GM18508 (cell line): ENCODE measurements around the gene GOLPH3L.
A peak's percentile ranks its signal among the peaks of the same experiment; 100 is the strongest.
"Not testable (repeated sequence)": the region's sequence is repeated elsewhere in the genome, so short reads cannot be mapped to it uniquely, and the experiment has no call there.

Experiments
- ATAC-seq: cut with Tn5 transposase; IDR thresholded peaks from one replicate; pipeline ENCODE4 v1.9.1; 2021; ENCODE audit warnings: moderate number of reproducible peaks; ENCODE audit not compliant: insufficient read depth, unreplicated experiment

The GOLPH3L gene

DNA sequence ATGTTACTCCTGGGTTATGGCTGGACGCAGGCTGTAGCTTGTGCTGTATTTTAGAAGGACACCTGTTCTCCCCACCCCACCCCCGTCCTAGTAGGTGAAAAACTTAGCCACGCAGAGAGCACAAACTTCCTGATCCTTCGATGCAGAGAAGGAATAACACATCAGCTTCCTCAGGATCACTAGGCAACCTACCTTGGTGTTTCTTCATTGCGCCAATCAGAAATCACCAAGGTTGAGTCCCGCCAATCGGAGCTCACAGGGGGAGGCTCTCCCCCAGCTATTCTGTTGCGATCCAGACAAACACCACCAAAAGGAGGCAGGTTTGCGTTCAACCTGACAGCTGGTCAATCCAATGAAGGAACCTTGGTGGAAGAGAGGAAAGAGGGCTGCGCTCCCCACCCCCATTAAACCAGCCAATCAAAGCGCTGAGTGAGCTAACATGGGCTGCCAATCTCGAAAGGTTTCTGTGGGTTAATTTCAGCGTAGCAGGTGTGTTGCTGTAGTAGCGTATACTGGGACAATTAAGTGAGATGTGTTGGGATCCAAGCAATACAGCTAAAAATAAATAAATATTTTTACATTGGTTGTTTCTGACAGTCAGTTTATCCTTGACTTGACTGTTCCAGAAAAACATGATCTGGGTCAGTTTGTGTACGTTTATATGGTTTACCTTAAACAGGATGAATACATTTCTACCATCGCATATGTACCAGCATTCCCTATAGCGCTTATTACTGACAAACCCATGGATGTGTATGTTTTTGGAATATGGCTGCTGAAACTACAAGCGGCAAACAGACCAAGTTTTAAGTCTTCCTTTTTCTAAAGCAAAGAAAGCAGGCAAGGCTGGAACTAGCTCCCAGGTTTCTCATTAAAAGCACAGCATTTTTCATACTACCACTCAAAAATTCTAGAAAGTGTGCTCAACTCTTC is at the start of gene GOLPH3L:
GOLPH3L (minus strand) TSS at position 160 of the 933 bp plus-strand sequence. CDS start 2,316 bp downstream, outside the sequence.
- ATAC-seq: peak; percentile 95

DNA sequence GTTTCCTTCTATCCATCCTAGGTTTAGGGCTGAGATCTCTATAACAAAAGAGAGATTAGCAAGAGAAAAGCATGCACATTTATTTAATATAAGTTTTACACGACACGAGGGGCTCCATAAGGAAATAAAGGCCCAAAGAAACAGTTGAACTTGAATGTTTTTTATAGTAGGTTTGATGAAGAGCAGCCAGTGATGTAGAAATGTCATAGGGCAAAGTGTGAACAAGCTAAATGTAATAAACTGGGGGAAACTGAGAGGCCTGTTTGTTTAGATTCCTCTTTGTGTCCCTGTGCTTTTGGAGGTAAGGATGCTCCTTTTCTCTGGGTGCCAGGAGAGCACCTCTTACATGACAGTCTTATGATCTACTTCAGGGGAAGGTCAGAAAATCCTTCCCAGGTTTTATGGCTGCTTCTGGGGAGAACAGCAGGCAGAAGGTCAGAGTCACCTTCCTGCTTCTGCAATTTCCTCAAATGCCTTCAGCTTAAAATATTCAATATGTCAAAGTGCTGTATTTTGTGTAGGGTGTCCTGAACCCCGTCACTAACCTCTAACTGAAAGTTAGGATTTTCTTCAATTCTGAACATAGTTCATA is 33.3 kb upstream of the GOLPH3L start:
- no peak for ATAC-seq

DNA sequence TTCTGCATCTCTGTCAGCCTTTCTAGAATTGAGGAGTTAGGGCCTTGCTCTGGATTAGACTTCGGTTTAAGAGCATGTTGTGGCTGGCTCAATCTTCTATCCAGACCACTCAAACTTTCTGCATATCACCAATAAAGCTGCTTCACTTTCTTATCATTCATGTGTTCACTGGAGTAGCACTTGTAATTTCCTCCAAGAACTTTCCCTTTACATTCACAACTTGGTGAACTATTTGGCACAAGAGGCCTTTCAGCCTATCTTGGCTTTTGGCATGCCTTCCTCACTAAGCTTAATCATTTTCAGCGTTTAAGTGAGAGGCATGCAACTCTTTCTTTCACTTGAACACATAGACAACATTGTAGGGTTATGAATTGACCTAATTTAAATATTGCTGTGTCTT is 27.4 kb upstream of the GOLPH3L start:
- ATAC-seq: no peak

DNA sequence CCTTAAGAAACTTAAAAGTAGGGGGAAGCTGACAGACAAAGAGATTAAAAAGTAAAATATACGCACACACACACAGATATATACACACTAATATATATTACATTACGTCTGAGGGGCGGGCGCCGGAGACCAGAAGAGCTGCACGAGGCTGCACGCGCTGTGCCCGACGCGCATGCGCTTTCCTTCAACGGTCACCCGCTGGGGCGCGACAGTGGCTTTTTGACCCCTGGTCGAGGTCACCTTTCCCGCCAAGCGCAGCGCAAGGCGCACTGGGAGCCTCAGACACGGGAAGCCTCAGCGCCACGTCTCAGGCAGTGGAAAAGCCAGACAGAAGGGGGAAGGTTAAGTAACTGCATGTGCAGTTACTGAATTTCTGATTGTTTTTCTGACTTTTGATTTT is 23.7 kb upstream of the GOLPH3L start, which contains the start of gene HORMAD1:
HORMAD1 (minus strand) TSS at position 193 of the 400 bp plus-strand sequence. CDS start 1,390 bp downstream, outside the sequence.
- no peak for ATAC-seq

DNA sequence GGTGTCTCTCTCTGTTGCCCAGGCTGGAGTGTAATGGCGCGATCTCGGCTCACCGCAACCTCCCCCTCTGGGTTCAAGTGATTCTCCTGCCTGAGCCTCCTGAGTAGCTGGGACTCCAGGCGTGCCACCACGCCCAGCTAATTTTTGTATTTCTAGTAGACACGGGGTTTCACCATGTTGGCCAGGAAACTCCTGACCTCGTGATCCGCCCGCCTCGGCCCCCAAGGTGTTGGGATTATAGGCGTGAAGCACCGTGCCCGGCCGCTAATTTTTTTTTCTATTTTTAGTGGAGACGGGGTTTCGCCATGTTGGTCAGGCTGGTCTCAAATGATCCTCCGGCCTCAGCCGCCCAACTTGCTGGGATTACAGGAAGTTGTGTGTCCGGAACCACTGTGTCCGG is 23.1 kb upstream of the GOLPH3L start:
- no peak for ATAC-seq

DNA sequence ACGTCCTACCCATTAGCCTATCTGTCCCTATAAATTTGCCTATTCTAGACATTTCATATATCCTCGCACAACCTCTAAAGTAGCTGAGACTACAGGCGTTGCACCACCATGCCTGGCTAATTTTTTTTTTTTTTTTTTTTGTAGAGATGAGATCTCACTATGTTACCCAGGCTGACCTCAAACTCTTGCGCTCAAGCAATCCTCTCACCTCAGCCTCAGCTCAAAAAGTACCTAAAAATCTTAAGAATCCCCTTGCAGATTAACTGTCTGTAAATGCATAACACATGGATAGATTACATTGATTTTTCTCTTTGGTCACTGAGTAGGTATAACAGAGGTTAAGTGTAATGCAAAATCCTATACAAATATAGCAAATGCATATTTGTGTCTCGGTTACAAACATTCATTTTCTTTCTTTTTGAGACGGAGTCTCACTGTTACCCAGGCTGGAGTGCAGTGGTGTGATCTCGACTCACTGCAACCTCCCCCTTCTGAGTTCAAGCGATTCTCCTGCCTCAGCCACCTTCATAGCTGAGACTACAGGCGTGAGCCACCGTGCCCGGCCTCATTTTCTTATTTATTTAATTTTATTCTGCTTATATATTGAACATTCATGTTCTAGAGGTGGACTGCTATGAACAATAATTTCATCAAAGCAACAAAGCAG is 21.4 kb upstream of the GOLPH3L start:
- no peak for ATAC-seq

DNA sequence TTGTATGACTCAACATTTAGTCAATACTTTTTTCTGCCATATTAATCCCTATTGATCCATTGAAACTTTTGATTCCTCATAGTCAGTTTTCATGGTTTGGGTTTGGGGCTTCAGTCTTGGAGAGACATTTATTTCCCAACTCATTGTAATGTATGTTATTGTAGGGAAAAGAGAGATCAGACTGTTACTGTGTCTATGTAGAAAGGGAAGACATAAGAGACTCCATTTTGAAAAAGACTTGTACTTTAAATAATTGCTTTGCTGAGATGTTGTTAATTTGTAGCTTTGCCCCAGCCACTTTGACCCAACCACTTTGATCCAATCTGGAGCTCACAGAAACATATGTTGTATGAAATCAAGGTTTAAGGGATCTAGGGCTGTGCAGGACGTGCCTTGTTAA is 12.1 kb upstream of the GOLPH3L start:
- not testable (repeated sequence) for ATAC-seq

DNA sequence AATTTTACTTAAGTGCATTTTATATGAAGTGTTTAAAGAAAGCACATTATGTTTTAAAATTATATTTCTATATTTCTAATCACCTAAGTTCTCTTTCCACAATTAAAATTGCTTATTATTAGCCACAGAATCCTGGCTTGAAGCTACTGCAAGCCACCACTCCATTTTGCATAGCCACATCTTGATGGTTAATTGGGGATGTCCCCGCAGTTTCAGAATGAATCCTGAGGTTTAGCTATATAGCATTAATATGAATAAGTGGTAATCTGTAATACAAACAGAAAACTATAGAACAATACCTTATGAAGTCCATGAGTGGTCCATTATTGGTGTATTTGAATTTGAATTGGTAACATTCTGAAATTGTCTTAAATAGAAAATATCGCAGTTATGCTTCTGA is 11.6 kb upstream of the GOLPH3L start:
- no peak for ATAC-seq

DNA sequence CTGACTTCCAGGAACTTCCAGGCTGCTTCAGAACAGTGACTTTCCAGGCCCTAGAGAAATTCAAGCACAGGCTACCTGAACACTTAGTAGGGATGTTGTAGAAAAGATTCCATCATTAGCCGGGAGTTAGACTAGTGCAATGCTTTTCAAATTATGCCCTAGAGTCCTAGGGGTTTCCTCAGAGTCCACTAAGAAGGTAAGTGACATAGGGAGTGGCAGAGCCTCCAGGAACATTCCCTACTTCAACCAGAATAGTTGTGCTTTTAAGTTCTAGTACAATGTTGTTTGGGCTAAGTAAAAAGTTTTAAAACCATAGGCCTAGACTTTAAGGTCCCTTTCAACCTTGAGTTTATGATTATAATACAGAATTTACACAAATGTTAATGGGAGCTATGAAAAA is 9.1 kb upstream of the GOLPH3L start:
- ATAC-seq: no peak

DNA sequence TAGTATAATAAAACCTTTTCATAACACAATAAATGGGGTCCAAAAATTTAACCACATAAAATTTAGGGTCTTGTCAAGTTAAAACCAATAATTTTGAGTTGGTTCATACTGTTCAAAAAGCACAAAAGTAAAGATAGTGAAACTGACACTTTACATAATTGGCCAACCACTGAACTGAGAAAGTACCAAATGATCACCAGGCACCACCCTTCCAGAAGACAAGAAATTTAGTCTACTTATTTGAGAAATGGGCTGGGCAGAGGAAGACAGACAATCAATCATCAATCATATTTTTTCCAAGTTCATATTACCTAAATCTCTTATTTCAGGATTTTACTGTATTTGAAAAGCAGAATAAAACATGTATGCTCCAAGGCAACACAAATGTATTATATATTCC is 6.5 kb upstream of the GOLPH3L start:
- no peak for ATAC-seq

DNA sequence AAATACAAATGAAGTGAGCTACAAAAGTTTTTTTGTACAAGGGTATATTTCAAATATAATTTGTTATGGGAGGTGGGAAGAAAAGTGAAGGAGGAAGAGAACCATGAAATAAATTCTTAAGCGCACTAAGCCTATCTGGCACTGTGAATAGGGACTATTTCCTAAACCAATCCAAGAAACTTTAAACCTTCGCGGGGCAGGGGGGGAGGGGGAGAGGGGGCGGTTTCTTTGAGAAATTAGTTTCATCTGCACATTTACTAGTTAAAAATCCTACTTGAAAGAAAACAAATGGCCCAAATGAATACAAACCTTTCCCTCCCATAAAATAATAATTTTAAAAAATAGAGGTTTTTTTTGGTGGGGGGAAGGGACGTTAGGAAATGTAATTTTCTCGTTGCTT is 364 bp downstream of the GOLPH3L start:
- ATAC-seq: no peak

DNA sequence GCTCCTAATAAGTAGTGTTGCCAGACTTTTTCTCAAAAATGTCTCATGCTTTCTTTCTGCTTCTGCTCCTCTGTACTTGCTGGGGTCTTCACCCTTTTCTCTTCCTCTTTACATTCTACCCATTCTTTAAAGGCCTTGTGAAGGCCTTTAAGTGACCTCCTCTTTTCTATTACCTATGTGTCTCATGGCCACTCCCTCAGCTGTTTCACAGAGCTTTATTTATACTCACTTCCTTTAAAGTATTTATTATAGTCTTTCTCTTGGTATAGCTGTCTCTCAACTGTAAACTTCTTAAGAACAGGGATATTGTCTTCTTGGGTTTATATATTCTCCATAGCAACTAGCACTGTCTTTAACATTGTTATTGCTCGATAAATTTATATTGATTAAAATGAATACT is 792 bp downstream of the GOLPH3L start:
- ATAC-seq: no peak

DNA sequence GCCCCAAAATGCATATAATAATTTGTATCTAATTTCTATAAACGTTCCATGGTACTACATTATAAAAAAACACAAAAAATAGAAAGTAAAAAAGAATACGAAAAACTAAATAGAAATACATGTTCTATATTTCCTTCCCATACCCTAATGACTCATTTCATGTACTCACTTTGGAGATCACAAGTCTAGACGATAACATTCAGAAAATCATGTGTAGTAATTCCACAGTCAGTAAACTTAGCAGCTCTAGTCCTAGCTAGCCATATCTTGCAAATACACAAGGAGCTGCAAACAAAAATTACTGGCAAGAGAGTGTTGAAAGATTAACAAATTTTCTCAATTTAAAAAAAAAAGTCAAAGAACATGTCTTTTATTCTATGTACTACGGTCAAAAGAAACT is 1.4 kb downstream of the GOLPH3L start:
- no peak for ATAC-seq

DNA sequence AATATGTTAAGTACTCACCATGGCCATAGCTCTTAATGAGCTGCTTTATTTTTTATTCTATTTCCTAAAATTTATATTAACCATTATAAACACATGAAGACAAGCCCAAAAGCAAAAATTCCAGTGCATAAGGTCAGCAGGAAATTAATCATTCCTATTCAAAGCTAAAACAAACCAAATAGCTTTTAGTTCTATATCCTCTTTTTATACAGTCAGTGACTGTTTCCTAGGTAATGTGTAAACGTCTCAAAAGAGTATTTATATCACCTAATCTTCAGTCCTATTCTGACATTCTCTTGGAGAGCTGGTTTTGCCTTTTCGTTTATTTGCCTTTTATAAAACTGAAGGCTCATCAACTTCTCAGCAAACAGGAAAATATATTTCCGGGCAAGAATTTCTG is 4.2 kb downstream of the GOLPH3L start:
- no peak for ATAC-seq

DNA sequence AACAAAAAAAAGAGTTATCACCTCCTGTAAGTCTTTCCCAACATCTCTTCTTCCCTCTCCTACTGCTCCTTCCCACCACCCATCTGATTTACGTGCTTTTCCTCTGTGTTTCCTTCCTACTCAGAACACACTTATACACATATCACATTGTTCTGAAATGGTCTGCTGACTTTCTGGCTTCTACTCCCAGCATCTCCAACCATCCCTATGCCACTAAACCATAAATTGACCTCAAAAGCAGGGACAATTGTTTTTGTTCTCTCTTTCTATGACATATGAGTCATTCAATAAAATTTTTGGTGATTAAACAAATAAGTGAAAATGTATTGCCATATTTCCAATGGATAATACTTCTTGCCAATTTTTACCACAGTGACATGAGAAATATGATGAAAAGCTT is 8.2 kb downstream of the GOLPH3L start:
- no peak for ATAC-seq

DNA sequence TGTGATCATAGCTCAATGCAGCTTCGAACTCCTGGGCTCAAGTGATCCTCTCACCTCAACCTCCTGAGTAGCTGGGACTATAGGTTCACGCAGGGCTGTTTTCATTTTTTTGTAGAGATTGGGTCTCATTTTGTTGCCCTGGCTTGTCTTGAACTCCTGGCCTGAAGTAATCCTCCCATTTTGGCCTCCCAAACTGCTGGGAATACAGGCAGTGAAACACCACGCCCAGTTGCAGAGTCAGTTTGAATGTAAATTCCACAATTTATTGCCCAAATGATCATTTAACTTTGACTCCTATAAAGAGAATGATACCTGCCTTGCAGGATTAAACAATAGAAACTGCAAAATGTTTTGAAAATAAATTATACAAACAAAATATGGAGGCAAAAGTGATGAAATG is 10.7 kb downstream of the GOLPH3L start:
- no peak for ATAC-seq

DNA sequence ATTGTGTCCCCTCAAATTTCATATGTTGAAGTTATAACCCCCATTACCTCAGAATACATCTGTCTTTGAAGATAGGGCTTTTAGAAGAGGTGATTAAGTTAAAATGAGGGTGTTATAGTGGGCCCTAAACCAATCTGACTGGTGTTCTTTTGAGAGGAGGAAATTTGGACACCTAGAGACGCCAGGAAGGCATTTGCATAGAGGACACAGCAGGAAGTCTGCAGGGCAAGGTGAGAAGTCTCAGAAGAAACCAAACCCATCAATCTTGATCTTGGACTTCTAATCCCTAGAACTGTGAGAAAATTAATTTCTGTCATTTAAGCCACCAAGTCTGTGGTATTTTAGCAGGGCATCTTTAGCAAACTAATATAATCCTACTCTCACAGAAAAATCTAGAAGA is 13.0 kb downstream of the GOLPH3L start:
- no peak for ATAC-seq

DNA sequence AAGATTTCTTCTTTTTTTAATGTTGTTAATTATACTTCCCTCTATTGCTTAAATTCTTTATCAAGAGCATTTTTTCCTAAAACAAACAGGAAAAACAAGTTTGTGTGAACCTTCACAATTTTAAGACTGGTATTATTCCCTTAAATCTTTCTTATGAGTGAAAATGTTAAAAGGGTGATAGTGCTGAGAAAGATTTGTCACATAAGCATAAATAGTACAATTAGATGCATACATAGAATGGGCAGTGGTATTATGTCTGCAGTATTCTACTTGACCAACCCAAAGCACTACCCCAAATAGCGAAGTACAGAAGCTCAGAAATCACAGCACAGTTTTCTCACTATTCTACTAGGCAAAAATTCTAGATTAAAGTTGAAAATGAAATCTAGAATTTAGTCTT is 18.0 kb downstream of the GOLPH3L start:
- no peak for ATAC-seq

DNA sequence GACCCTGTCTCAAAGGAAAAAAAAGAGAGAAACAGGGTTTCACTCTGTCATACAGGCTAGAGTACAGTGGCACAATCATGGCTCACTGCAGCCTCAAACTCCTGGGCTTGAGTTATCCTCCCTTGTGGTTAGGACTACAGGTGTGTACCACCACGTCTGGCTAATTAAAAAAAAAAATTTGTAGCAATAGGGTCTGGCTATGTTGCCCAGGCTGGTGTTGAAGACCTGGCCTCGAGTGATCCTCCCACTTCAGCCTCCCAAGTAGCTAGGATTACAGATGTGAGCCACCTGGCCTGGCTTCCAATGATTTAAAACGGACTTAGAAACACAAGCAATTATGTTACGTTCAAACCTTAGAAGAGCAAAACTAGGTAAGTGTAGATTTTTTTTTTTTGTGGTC is 22.1 kb downstream of the GOLPH3L start:
- ATAC-seq: no peak

DNA sequence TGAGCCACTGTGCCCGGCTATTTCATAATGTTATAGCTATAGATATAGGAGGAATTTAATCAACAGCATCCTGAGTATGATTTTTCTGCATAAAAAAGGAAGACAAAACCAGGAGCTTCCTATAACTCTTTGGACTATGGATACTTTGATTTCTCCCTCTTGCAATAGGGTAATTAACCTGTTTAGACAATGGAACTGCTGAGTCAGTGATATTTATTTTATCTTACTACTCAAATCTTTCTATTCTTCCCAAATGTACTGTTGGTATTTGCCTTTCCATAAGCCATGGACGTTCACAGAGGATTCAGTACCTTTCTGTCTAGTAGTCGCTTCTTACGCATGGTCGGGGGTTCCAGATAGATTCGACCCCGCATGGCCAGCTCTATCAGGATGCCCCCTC is 33.6 kb downstream of the GOLPH3L start:
- ATAC-seq: no peak

DNA sequence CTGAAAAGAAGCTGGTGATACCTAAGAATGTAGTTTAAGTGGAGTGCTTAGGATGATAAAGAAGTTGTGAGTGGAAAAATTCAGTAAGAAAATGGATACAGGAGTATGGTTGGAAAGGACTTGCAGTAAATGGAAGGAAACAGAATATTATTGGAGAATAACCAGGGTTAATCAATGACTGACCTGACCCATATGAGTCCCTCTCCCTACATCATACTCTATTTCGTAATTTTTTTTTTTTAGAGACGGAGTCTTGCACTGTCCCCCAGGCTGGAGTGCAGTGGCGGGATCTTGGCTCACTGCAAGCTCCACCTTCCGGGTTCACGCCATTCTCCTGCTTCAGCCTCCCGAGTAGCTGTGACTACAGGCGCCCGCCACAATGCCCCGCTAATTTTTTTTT is 34.1 kb downstream of the GOLPH3L start:
- no peak for ATAC-seq
